NCI-H146 (cell line): ENCODE results near the gene ARF1.

Experiments
- DNase-seq: peaks from one replicate; lab custom pipeline; 2025; lab: John Stamatoyannopoulos, UW

The ARF1 gene

DNA sequence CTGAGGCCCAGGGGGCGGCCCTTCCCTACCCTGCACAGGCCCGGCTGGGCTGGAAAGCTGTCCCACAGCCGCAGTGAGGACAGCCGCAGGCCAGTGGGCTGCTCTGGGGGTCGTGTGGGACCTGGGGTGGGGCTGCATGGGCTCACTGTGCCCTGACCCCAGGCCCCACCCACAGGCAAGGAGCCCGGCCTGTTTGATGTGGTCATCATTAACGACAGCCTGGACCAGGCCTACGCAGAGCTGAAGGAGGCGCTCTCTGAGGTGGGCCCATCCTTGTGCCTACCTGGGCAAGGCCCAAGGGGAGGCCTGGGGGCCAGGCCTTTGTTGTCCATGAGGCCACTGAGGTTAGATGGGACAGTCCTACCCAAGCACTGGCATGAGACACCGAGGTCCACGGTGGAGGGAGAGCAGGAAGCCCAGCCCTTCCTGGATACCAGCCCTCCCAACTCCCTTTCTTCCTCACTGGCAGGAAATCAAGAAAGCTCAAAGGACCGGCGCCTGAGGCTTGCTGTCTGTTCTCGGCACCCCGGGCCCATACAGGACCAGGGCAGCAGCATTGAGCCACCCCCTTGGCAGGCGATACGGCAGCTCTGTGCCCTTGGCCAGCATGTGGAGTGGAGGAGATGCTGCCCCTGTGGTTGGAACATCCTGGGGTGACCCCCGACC is 65.8 kb downstream of the ARF1 start:
- DNase-seq: no peak
